MM.1S (cell line): ENCODE measurements around the gene ZBTB24.

Experiments
- DNase-seq: peaks from one replicate; pipeline ENCODE4 v3.0.0-alpha.2; 2015
- H2AFZ ChIP-seq: fragments of 300-600 bp; sonication (generic); 2 replicates; pipeline ENCODE4 v1.6.0; 2016; ENCODE audit warnings: antibody characterized with exemption, low read length
- H3F3A ChIP-seq: fragments of 300-600 bp; sonication (generic); 2 replicates; pipeline ENCODE4 v1.6.1; 2016; ENCODE audit warnings: mild to moderate bottlenecking, antibody characterized with exemption, low read length, moderate library complexity, mixed read lengths; ENCODE audit not compliant: insufficient read depth
- H3K27ac ChIP-seq: fragments of 300-600 bp; sonication (generic); 2 replicates; pipeline ENCODE4 v1.5.1; 2016; ENCODE audit warnings: mild to moderate bottlenecking, low read length
- H3K27me3 ChIP-seq: fragments of 300-600 bp; sonication (generic); replicated peaks from 2 replicates; pipeline ENCODE4 v1.6.0; 2016; ENCODE audit warnings: low read length; ENCODE audit not compliant: insufficient read depth
- H3K36me3 ChIP-seq: fragments of 300-600 bp; sonication (generic); replicated peaks from 2 replicates; pipeline ENCODE4 v1.6.1; 2016; ENCODE audit warnings: mild to moderate bottlenecking, low read length, mixed read lengths; ENCODE audit not compliant: insufficient read depth
- H3K4me1 ChIP-seq: fragments of 300-600 bp; sonication (generic); 2 replicates; pipeline ENCODE4 v1.6.1; 2016; ENCODE audit warnings: low read length, mixed read lengths
- H3K4me2 ChIP-seq: fragments of 300-600 bp; sonication (generic); 2 replicates; pipeline ENCODE4 v1.6.0; 2016; ENCODE audit warnings: low read depth, low read length
- H3K4me3 ChIP-seq: fragments of 300-600 bp; sonication (generic); 2 replicates; pipeline ENCODE4 v1.5.1; 2016; ENCODE audit warnings: low read length, mixed read lengths
- H3K79me2 ChIP-seq: fragments of 300-600 bp; sonication (generic); 2 replicates; pipeline ENCODE4 v1.6.1; 2016; ENCODE audit warnings: mixed run types, low read length, mixed read lengths
- H3K9ac ChIP-seq: fragments of 300-600 bp; sonication (generic); 2 replicates; pipeline ENCODE4 v1.6.1; 2016; ENCODE audit warnings: low read length, mixed read lengths
- H3K9me2 ChIP-seq: fragments of 300-600 bp; sonication (generic); replicated peaks from 2 replicates; pipeline ENCODE4 v1.6.1; 2016; ENCODE audit warnings: mild to moderate bottlenecking, low read length, mixed read lengths; ENCODE audit not compliant: insufficient read depth
- H3K9me3 ChIP-seq: fragments of 300-600 bp; sonication (generic); replicated peaks from 2 replicates; pipeline ENCODE4 v1.6.1; 2016; ENCODE audit warnings: mild to moderate bottlenecking, low read length, mixed read lengths; ENCODE audit not compliant: insufficient read depth
- H4K20me1 ChIP-seq: fragments of 300-600 bp; sonication (generic); 2 replicates; pipeline ENCODE4 v1.6.1; 2016; ENCODE audit warnings: mild to moderate bottlenecking, low read length, moderate library complexity, mixed read lengths; ENCODE audit not compliant: insufficient read depth
- CTCF ChIP-seq: fragments of 300-600 bp; sonication (generic); IDR thresholded peaks from 2 replicates; pipeline ENCODE4 v1.5.1; 2016; ENCODE audit warnings: antibody characterized with exemption, low read length, mixed read lengths
- EZH2 ChIP-seq: fragments of 300-600 bp; sonication (generic); optimal IDR thresholded peaks from 2 replicates; pipeline ENCODE3; 2017; ENCODE audit warnings: low read depth, mild to moderate bottlenecking, antibody characterized with exemption, low read length, mixed read lengths
- EZH2phosphoT487 ChIP-seq: fragments of 300-600 bp; sonication (generic); IDR thresholded peaks from 2 replicates; pipeline ENCODE4 v1.6.1; 2018; ENCODE audit warnings: antibody characterized with exemption, low read length

Gene ZBTB24

GRCh38 chr6:109446072-109446471 lies 36.9 kb downstream of the ZBTB24 start:
- no peaks in the 10 kb centered on the region for H3K9me3 ChIP-seq
- H4K20me1 ChIP-seq: no peaks in the 10 kb centered on the region
- peaks cover 6% of the 10 kb centered on the region; the same call in 1 of the 2 replicates for H3F3A ChIP-seq
- TF ChIP-seq CTCF: no peak
- no peak for TF ChIP-seq EZH2
- no peak for TF ChIP-seq EZH2phosphoT487
- no peak overlapping the region for H2AFZ ChIP-seq
- no peak for DNase-seq
- 0 out of 2 replicates have a peak, but pooled peaks cover 6% of the 10 kb centered on the region for H3K4me1 ChIP-seq
- no peak overlapping the region for H3K4me3 ChIP-seq
- no peak overlapping the region for H3K9ac ChIP-seq
- H3K27me3 ChIP-seq: no peaks in the 10 kb centered on the region
- H3K4me2 ChIP-seq: no peak overlapping the region
- H3K79me2 ChIP-seq: peaks cover 19% of the 10 kb centered on the region
- H3K9me2 ChIP-seq: no peaks in the 10 kb centered on the region
- no peaks in the 10 kb centered on the region; the same call in 1 of the 2 replicates for H3K36me3 ChIP-seq
- H3K27ac ChIP-seq: no peak overlapping the region

- no peak overlapping the region for H3K9ac ChIP-seq
- no peak overlapping the region for H3K4me3 ChIP-seq
- H3K36me3 ChIP-seq: no peaks in the 10 kb centered on the region; the same call in 1 of the 2 replicates
- H3K9me3 ChIP-seq: no peaks in the 10 kb centered on the region
- H3K9me2 ChIP-seq: no peaks in the 10 kb centered on the region
- TF ChIP-seq EZH2: no peak
- TF ChIP-seq EZH2phosphoT487: no peak
- no peak for TF ChIP-seq CTCF
- H3K27me3 ChIP-seq: no peaks in the 10 kb centered on the region
- 0 out of 2 replicates have a peak, but pooled peaks cover 6% of the 10 kb centered on the region for H3K4me1 ChIP-seq
- peaks cover 6% of the 10 kb centered on the region; the same call in 1 of the 2 replicates for H3F3A ChIP-seq
- no peak overlapping the region for H3K4me2 ChIP-seq
- H3K79me2 ChIP-seq: peaks cover 22% of the 10 kb centered on the region
- H3K27ac ChIP-seq: no peak overlapping the region
- DNase-seq: no peak
- H2AFZ ChIP-seq: no peak overlapping the region
- H4K20me1 ChIP-seq: no peaks in the 10 kb centered on the region
These were observed 37.6 kb downstream of the ZBTB24 start for GRCh38 chr6:109445382-109445781.

GRCh38 chr6:109443425-109443950 lies 39.5 kb downstream of the ZBTB24 start:
- DNase-seq: no peak
- Histone ChIP-seq H3K27me3 (no peaks in the 10 kb centered on the region), H3K27ac (no peak overlapping the region), H3K36me3 (no peaks in the 10 kb centered on the region; the same call in 1 of the 2 replicates), H3K4me1 (0 out of 2 replicates have a peak, but pooled peaks cover 6% of the 10 kb centered on the region), H3K79me2 (peaks cover 22% of the 10 kb centered on the region), H3K4me3 (no peak overlapping the region), H3K9me2 (no peaks in the 10 kb centered on the region), H4K20me1 (no peaks in the 10 kb centered on the region), H3K9me3 (no peaks in the 10 kb centered on the region), H3K9ac (no peak overlapping the region), H2AFZ (no peak overlapping the region), H3K4me2 (no peak overlapping the region), H3F3A (peaks cover 6% of the 10 kb centered on the region; the same call in 1 of the 2 replicates)
- no peak for TF ChIP-seq EZH2phosphoT487
- TF ChIP-seq CTCF: no peak
- no peak for TF ChIP-seq EZH2
